Large intestine (tissue), 3 donors: ENCODE data around the gene COG5. TPM values are rescaled to one million over a fixed set of nuclear protein-coding genes. Genes with fewer than 3 reads are reported as not detected.
"Not testable (repeated sequence)": the region's sequence is repeated elsewhere in the genome, so short reads cannot be mapped to it uniquely, and the experiment has no call there.

ENCODE experiments used
- DNase-seq, 2 donors: peaks; one replicate each; pipeline versions ENCODE4 v3.0.0 to v3.0.0-alpha.2; 2013
- H3K27ac ChIP-seq: one replicate; pipeline ENCODE4 v1.5.1; 2013; ENCODE audit warnings: low read length
- H3K27me3 ChIP-seq: 2 replicates; pipeline ENCODE4 v1.6.1; 2013; ENCODE audit warnings: low read length; ENCODE audit not compliant: control insufficient read depth, insufficient read depth
- H3K36me3 ChIP-seq: 2 replicates; pipeline ENCODE4 v1.6.1; 2013; ENCODE audit warnings: low read length; ENCODE audit not compliant: control insufficient read depth, insufficient read depth
- H3K4me1 ChIP-seq: one replicate; pipeline ENCODE4 v1.6.1; 2013; ENCODE audit warnings: low read length; ENCODE audit not compliant: control insufficient read depth, insufficient read depth
- H3K4me3 ChIP-seq: one replicate; pipeline ENCODE4 v1.5.1; 2013; ENCODE audit warnings: low read length
- H3K9me3 ChIP-seq: one replicate; pipeline ENCODE4 v1.6.1; 2013; ENCODE audit warnings: mild to moderate bottlenecking, low read depth, low read length, moderate library complexity; ENCODE audit not compliant: control insufficient read depth
- WGBS: methylation state at CpG from one replicate; pipeline ENCODE4 v1.1.5; 2013; ENCODE audit warnings: low lambda C conversion rate; ENCODE audit not compliant: insufficient coverage; 5-methylcytosine and 5-hydroxymethylcytosine counted together
- polyA plus RNA-seq: library from polyadenylated mRNA; unstranded; fragments of 120-200 nt; gene quantifications from one replicate; pipeline ENCODE4 v1.2.1, GENCODE V29; 2013

The COG5 gene
- polyA plus RNA-seq, 1 donor: 40.7 TPM

- no peaks in the 10 kb centered on the region for H3K27me3 ChIP-seq
- no peaks in the 10 kb centered on the region for H3K4me1 ChIP-seq
- no peak for DNase-seq
- H3K36me3 ChIP-seq: peaks cover 28% of the 10 kb centered on the region
- no peaks in the 10 kb centered on the region for H3K9me3 ChIP-seq
- no CpG with 5 or more reads among the region's 3 CpGs for WGBS
- no peak overlapping the region for H3K4me3 ChIP-seq
- no peak overlapping the region for H3K27ac ChIP-seq
Observed at GRCh38 chr7:107555893-107556292, 7.8 kb downstream of the COG5 start.

- 100% methylated on average over 1 of the region's 1 CpG for WGBS
- no peaks in the 10 kb centered on the region for H3K9me3 ChIP-seq
- H3K4me1 ChIP-seq: no peaks in the 10 kb centered on the region
- H3K36me3 ChIP-seq: peaks cover 39% of the 10 kb centered on the region
- H3K27me3 ChIP-seq: no peaks in the 10 kb centered on the region
- no peak overlapping the region for H3K27ac ChIP-seq
- no peak for DNase-seq
- no peak overlapping the region for H3K4me3 ChIP-seq
Observed at GRCh38 chr7:107551936-107552335, 11.8 kb downstream of the COG5 start.

GRCh38 chr7:107544848-107545591 is 18.7 kb downstream of the COG5 start:
- Histone ChIP-seq H3K4me3 (no peak overlapping the region), H3K36me3 (peaks cover 41% of the 10 kb centered on the region), H3K27ac (no peak overlapping the region), H3K4me1 (no peaks in the 10 kb centered on the region), H3K9me3 (peaks cover 24% of the 10 kb centered on the region), H3K27me3 (no peaks in the 10 kb centered on the region)
- 100% methylated on average over 1 of the region's 4 CpGs for WGBS
- no peak for DNase-seq

- WGBS: no CpG with 5 or more reads among the region's 5 CpGs
Observed at GRCh38 chr7:107543338-107543993, 20.3 kb downstream of the COG5 start.

GRCh38 chr7:107538001-107538400 is 25.7 kb downstream of the COG5 start:
- DNase-seq: no peak
- H3K27ac ChIP-seq: no peak overlapping the region
- peaks cover 19% of the 10 kb centered on the region for H3K36me3 ChIP-seq
- no peaks in the 10 kb centered on the region for H3K9me3 ChIP-seq
- H3K27me3 ChIP-seq: no peaks in the 10 kb centered on the region
- H3K4me3 ChIP-seq: no peak overlapping the region
- WGBS: 60% methylated on average over 1 of the region's 2 CpGs
- H3K4me1 ChIP-seq: no peaks in the 10 kb centered on the region

More at GRCh38 chr7:107543338-107543993, 20.3 kb downstream of the COG5 start:
- Histone ChIP-seq H3K9me3 (peaks cover 24% of the 10 kb centered on the region), H3K36me3 (peaks cover 38% of the 10 kb centered on the region), H3K27me3 (no peaks in the 10 kb centered on the region), H3K4me1 (no peaks in the 10 kb centered on the region), H3K4me3 (no peak overlapping the region), H3K27ac (no peak overlapping the region)
- DNase-seq: no peak

- H3K9me3 ChIP-seq, H3K4me1 ChIP-seq, DNase-seq, H3K4me3 ChIP-seq, H3K27ac ChIP-seq, H3K27me3 ChIP-seq: not testable (repeated sequence)
- WGBS: no CpG with 5 or more reads among the region's 4 CpGs
- peaks cover 15% of the 10 kb centered on the region for H3K36me3 ChIP-seq
Observed at GRCh38 chr7:107537228-107537627, 26.5 kb downstream of the COG5 start.

GRCh38 chr7:107534139-107534538 is 29.6 kb downstream of the COG5 start:
- no peaks in the 10 kb centered on the region for H3K27me3 ChIP-seq
- no peaks in the 10 kb centered on the region for H3K4me1 ChIP-seq
- H3K4me3 ChIP-seq: no peak overlapping the region
- peaks cover 12% of the 10 kb centered on the region for H3K36me3 ChIP-seq
- DNase-seq: no peak
- H3K9me3 ChIP-seq: no peaks in the 10 kb centered on the region
- no peak overlapping the region for H3K27ac ChIP-seq

GRCh38 chr7:107530751-107531150 is 33.0 kb downstream of the COG5 start:
- Histone ChIP-seq H3K9me3 (no peaks in the 10 kb centered on the region), H3K36me3 (peaks cover 13% of the 10 kb centered on the region), H3K27me3 (no peaks in the 10 kb centered on the region), H3K27ac (no peak overlapping the region), H3K4me3 (no peak overlapping the region), H3K4me1 (no peaks in the 10 kb centered on the region)
- DNase-seq: no peak

- Histone ChIP-seq H3K9me3 (no peaks in the 10 kb centered on the region), H3K27me3 (no peaks in the 10 kb centered on the region), H3K27ac (no peak overlapping the region), H3K4me3 (no peak overlapping the region), H3K4me1 (no peaks in the 10 kb centered on the region), H3K36me3 (peaks cover 13% of the 10 kb centered on the region)
- no peak for DNase-seq
Observed at GRCh38 chr7:107528461-107528860, 35.3 kb downstream of the COG5 start.

GRCh38 chr7:107527196-107527595 is 36.5 kb downstream of the COG5 start:
- Histone ChIP-seq H3K27me3 (no peaks in the 10 kb centered on the region), H3K36me3 (peaks cover 13% of the 10 kb centered on the region), H3K9me3 (no peaks in the 10 kb centered on the region), H3K4me1 (no peaks in the 10 kb centered on the region), H3K27ac (no peak overlapping the region), H3K4me3 (no peak overlapping the region)
- no peak for DNase-seq
- WGBS: 53% methylated on average over 2 of the region's 3 CpGs

GRCh38 chr7:107526672-107527071 is 37.0 kb downstream of the COG5 start:
- Histone ChIP-seq H3K36me3 (peaks cover 13% of the 10 kb centered on the region), H3K27ac (no peak overlapping the region), H3K27me3 (no peaks in the 10 kb centered on the region), H3K9me3 (no peaks in the 10 kb centered on the region), H3K4me1 (no peaks in the 10 kb centered on the region), H3K4me3 (no peak overlapping the region)
- 86% methylated on average over 2 of the region's 2 CpGs for WGBS
- no peak for DNase-seq
